Colonic mucosa (tissue), 4 donors: Measurements from ENCODE around the gene ATG9B. TPM values are rescaled to one million over a fixed set of nuclear protein-coding genes. Genes with fewer than 3 reads are reported as not detected.

Experiments used
- DNase-seq: peaks from one replicate; pipeline ENCODE4 v3.0.0-alpha.2; 2020
- H3K27ac ChIP-seq: fragments of 200-600 bp; one replicate; pipeline ENCODE4 v1.8.0; 2021
- H3K27me3 ChIP-seq: fragments of 200-600 bp; one replicate; pipeline ENCODE4 v1.8.0; 2021
- H3K36me3 ChIP-seq: fragments of 200-600 bp; one replicate; pipeline ENCODE4 v1.8.0; 2021
- H3K4me1 ChIP-seq: fragments of 200-600 bp; one replicate; pipeline ENCODE4 v1.8.0; 2021; ENCODE audit warnings: mild to moderate bottlenecking
- H3K4me3 ChIP-seq: fragments of 200-600 bp; one replicate; pipeline ENCODE4 v1.8.0; 2021
- H3K9ac ChIP-seq, 2 donors: one replicate each; pipeline ENCODE4 v1.7.0; 2013; ENCODE audit warnings: control low read depth in 2 of 2, low read depth in 2 of 2, low read length in 2 of 2
- H3K9me3 ChIP-seq: fragments of 200-600 bp; one replicate; pipeline ENCODE4 v1.8.0; 2021
- intact Hi-C: fragments of 100-400 bp; cut with DNase I; formaldehyde crosslinking; loops from one replicate; pipeline ENCODE4 v1.14.1; 2022
- total RNA-seq, 2 donors: library from RNA; stranded (reverse); fragmentation: NEBNext Ultra II Directional in 1 of 2; extraction: Animal tissue kit (Norgen Biotek cat#: 25700) in 1 of 2; gene quantifications; one replicate each; pipeline ENCODE4 v1.2.1, GENCODE V29; 2021
- TF ChIP-seq, protein P1 (sequence below): fragments of 200-600 bp; IDR thresholded peaks from one replicate; pipeline ENCODE4 v1.8.0; 2022; ENCODE audit warnings: antibody characterized with exemption, mild to moderate bottlenecking
- donor health status: healthy.
- donor health status: DM: no; HTN: no; CAD: no.
- donor health status: DM: no; HTN: no; CAD: no.

ATG9B gene
- total RNA-seq, 2 donors from 2014 or later = 0.66 to 1.2 TPM

DNA sequence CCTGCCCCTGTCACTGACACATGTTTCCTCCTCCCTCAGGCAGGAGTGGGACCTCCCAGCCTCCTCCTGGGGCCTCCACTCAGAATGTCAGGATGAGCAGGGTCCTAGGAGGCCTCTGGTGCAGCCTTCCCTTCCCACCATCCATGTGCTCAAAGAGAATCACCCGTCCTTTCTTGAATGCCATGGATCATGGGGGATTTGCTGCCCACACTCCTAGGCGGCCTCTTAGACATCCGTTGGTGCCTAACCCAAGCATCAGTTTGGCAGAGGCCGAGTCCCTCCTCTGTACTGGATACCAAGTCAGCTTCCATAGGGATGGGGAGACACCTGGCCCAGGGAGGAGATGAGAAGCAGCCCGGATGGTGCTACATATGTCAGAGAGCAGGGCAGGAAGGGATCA, 26.5 kb downstream of the ATG9B start:
- no peaks in the 10 kb centered on the region for H3K27me3 ChIP-seq
- H3K9ac ChIP-seq = no peak overlapping the region
- intact Hi-C loops = no loop called here
- no peaks in the 10 kb centered on the region for H3K36me3 ChIP-seq
- no peak for DNase-seq
- TF ChIP-seq, protein P1, sequence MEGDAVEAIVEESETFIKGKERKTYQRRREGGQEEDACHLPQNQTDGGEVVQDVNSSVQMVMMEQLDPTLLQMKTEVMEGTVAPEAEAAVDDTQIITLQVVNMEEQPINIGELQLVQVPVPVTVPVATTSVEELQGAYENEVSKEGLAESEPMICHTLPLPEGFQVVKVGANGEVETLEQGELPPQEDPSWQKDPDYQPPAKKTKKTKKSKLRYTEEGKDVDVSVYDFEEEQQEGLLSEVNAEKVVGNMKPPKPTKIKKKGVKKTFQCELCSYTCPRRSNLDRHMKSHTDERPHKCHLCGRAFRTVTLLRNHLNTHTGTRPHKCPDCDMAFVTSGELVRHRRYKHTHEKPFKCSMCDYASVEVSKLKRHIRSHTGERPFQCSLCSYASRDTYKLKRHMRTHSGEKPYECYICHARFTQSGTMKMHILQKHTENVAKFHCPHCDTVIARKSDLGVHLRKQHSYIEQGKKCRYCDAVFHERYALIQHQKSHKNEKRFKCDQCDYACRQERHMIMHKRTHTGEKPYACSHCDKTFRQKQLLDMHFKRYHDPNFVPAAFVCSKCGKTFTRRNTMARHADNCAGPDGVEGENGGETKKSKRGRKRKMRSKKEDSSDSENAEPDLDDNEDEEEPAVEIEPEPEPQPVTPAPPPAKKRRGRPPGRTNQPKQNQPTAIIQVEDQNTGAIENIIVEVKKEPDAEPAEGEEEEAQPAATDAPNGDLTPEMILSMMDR = no peak
- no peaks in the 10 kb centered on the region for H3K4me1 ChIP-seq
- no peaks in the 10 kb centered on the region for H3K9me3 ChIP-seq
- H3K4me3 ChIP-seq = no peak overlapping the region
- no peak overlapping the region for H3K27ac ChIP-seq

DNA sequence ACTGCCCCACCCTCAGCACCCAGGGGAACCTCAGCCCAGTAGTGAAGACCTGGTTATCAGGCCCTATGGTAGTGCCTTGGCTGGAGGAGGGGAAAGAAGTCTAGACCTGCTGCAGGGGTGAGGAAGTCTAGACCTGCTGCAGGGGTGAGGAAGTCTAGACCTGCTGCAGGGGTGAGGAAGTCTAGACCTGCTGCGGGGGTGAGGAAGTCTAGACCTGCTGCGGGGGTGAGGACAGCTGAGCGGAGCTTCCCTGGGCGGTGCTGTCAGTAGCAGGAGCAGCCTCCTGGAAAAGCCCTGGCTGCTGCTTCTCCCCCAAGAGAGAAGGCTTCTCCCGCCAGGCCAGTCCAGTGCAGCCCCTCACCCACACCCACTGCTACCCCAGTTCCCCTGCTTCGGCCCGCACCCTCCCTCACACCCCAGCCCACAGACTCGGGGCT, 27.2 kb downstream of the ATG9B start:
- Histone ChIP-seq H3K27ac (no peak overlapping the region), H3K4me1 (no peaks in the 10 kb centered on the region), H3K9me3 (no peaks in the 10 kb centered on the region), H3K9ac (no peak overlapping the region), H3K4me3 (no peak overlapping the region), H3K27me3 (no peaks in the 10 kb centered on the region), H3K36me3 (no peaks in the 10 kb centered on the region)
- intact Hi-C loops = no loop called here
- no peak for DNase-seq
- TF ChIP-seq, protein P1 = no peak

DNA sequence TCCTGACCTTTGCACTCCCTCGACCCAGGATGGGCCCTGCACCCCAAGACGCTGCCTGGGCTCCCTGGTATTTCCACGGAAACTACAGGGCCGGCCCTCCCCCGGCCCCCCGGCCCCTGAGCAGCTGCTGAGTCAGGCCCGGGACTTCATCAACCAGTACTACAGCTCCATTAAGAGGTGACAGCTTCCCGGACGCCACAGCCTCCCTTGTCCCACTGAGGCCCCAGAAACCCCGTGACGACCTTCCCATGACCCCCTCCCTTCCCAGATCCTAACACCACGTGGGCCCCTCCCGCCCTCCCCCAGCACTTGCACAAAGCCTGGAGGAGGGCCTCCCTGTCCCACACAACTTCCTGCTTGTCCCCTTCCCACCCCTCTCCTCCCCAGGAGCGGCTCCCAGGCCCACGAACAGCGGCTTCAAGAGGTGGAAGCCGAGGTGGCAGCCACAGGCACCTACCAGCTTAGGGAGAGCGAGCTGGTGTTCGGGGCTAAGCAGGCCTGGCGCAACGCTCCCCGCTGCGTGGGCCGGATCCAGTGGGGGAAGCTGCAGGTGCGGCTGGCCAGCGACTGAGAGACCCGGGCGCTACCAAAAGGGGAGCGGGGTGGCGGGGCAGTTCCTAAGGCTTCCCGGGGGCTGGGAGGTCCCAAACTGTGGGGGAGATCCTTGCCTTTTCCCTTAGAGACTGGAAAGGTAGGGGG, 27.8 kb downstream of the ATG9B start:
- Histone ChIP-seq H3K4me1 (no peaks in the 10 kb centered on the region), H3K4me3 (no peak overlapping the region), H3K9ac (no peak overlapping the region), H3K36me3 (no peaks in the 10 kb centered on the region), H3K9me3 (no peaks in the 10 kb centered on the region), H3K27ac (no peak overlapping the region), H3K27me3 (no peaks in the 10 kb centered on the region)
- intact Hi-C loops = no loop called here
- TF ChIP-seq, protein P1 = no peak
- DNase-seq = no peak

DNA sequence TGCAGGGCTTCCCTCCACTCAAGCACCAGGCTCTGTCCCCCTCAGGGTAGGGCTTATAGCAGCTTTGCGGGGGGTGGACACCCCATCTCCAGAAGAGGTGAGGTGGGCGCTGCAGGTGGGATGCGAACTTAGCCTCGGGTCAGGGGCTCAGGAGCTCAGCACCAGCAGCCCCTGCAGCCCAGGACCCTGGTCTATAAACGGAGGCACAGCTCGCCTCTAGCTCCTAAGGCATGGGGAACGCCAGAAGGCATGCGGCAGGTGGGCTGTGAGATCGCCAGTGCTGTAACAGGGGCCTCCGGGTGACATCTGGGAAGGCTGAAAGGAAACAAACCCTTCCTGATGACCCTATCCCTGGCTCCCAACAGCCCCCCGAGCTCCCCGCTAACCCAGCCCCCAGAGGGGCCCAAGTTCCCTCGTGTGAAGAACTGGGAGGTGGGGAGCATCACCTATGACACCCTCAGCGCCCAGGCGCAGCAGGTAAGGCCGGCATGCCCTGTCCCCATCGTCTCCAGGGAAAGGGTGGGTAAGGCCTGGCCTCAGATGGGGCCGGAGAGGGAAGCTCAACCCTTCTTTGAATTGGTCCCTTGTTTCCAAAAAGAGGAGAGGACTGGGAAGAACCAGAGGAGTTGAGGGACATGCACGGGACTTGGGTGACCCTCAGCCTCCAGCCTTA, 29.3 kb downstream of the ATG9B start:
- H3K27ac ChIP-seq = no peak overlapping the region
- no peak overlapping the region for H3K9ac ChIP-seq
- no peak for DNase-seq
- H3K27me3 ChIP-seq = no peaks in the 10 kb centered on the region
- no peaks in the 10 kb centered on the region for H3K9me3 ChIP-seq
- TF ChIP-seq, protein P1 = no peak
- no peak overlapping the region for H3K4me3 ChIP-seq
- no peaks in the 10 kb centered on the region for H3K4me1 ChIP-seq
- intact Hi-C loops = no loop called here
- H3K36me3 ChIP-seq = no peaks in the 10 kb centered on the region

DNA sequence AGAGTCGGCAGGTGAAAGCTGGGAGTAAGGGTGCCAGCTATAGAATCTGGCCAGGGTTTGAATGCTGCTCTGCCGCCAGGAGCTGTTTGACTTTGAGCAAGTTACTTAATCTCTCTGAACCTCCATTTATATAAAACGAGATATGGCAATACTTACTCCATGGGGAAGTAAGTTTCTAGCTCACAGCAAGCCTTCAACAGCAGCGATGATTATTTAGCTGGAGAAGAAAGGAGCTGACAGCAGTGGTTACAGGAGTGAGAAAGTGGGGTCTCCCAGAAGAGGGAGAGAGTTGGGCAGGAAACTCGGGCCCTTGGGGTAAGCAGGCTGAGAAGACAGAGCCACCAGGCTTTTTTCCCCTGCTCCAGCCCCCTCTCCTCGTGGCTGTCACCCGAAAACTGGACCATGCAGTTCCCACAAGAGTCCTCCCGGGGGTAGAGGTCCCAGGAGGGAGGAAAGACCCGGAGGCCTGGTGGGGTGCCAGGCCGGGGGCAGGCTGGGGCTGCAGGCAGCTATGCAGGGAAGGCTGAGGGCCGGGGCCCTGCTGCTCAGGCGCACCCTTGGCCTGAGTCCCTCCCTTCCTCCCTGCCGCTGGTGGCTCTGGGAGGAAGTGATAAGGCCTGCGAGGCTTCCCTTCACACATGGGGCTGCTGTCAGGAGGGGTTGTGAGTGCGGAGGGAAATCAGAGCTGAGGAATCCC, 30.0 kb downstream of the ATG9B start:
- H3K27me3 ChIP-seq = no peaks in the 10 kb centered on the region
- no peak overlapping the region for H3K4me3 ChIP-seq
- no peak for DNase-seq
- H3K4me1 ChIP-seq = no peaks in the 10 kb centered on the region
- no peaks in the 10 kb centered on the region for H3K36me3 ChIP-seq
- intact Hi-C loops = no loop called here
- H3K9me3 ChIP-seq = no peaks in the 10 kb centered on the region
- H3K9ac ChIP-seq = peak overlapping the region in 1 of 2 donors; percentile 12
- TF ChIP-seq, protein P1 = no peak
- no peak overlapping the region for H3K27ac ChIP-seq
